GM19035 (cell line): ENCODE data around the gene MACO1.

Experiments
- ATAC-seq: cut with Tn5 transposase; IDR thresholded peaks from one replicate; pipeline ENCODE4 v1.9.1; 2021; ENCODE audit not compliant: unreplicated experiment

MACO1 gene

DNA sequence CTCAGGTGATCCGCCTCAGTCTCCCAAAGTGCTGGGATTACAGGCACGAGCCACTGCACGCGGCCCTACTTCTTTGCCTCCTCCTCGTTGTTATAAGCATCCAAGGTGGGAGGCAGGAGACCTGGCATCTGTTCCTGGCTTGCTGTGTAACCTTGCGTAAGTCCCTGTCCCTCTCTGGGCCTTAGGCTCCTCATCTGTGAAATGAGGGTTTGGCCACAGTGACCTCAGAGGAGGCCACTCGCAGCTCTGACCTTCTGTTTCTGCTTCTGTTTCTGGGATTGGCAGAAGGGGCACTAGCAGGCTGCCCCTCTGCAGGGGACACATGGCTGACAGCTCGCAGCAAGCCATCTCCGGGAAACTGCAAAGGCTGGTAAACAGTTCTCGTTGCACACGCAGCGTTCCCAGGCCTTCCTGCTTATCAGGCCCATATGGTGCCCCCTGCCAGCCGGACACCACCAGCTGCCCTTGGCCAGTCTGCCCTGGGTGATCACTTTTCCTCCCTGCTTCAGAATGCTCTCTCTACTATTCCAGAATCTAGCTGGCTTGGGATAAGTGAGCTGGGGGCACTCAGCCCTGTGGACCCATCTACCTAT lies 110.1 kb downstream of the MACO1 start:
- ATAC-seq, result no peak

DNA sequence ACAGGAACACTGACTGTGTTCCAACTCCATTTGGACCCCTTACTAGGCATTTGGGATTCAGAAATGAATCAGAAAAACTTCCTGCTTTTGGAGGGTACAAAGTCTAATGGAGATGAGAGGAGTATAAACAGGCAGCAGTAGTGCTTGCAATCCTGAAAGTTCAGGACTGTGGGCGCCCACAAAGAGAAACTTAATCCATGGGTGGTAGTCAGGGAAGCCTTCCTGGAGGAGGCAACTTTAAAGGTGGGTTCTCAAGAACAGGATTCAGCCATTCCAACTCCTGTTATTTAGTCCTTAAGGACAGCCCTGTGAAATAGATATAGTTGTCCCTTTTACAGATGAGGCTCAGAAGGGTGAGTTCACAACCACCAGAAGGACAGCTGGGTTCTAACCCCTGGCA lies 110.7 kb downstream of the MACO1 start:
- ATAC-seq, result no peak

DNA sequence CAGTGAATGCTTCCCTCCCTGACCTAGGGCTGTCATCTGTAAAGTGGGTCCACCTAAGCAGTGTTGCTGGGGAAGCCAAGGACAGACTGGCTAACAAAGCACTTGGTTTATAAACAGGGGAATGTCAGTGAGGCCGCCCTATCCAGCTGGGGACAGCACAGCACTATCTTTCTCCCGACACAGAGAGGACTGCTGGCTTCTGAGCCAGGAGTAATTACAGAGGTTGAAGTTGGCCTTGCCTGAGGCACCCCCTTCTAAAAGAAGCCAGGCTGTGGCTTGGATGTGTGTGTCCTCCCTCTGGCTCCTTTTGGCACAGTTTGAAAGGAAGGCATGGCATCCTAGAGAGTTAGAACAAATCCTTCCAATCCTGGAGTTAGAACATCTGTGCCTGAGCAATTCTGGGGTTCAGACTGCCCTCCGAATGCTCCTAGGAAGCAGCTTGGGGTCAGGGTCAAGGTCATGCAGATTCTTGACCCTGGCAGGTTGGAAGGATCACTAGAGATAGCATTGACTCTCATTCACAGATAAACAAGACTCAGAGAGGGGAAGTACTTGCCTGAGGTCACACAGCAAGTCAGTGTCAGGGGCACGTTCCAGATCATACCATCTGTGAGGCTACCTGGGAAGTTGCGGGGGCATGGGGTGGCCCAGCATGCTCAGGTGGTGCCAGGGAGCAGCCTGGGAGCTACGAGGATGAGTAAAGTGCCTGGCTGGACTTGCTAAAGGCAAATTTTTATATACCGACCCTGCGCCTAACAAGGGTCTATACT lies 111.4 kb downstream of the MACO1 start:
- no peak for ATAC-seq

DNA sequence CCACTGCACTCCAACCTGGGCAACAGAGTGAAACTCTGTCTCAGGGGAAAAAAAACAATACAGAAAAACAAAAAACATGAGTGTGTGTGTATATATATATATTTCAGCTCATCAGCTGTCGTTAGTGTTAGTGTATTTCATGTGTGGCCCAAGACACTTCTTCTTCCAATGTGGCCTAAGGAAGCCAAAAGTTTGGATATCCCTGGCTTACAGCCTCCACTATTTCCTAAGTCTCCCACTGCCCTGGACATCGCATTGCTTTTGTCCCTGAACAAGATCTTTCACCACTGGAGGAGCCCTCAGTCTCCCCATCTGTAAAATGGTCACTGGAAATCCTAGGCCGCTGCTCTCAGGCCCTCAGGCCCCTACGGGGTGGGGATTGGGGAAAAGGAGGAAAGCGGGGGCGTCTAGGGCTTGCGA lies 112.3 kb downstream of the MACO1 start:
- no peak for ATAC-seq

DNA sequence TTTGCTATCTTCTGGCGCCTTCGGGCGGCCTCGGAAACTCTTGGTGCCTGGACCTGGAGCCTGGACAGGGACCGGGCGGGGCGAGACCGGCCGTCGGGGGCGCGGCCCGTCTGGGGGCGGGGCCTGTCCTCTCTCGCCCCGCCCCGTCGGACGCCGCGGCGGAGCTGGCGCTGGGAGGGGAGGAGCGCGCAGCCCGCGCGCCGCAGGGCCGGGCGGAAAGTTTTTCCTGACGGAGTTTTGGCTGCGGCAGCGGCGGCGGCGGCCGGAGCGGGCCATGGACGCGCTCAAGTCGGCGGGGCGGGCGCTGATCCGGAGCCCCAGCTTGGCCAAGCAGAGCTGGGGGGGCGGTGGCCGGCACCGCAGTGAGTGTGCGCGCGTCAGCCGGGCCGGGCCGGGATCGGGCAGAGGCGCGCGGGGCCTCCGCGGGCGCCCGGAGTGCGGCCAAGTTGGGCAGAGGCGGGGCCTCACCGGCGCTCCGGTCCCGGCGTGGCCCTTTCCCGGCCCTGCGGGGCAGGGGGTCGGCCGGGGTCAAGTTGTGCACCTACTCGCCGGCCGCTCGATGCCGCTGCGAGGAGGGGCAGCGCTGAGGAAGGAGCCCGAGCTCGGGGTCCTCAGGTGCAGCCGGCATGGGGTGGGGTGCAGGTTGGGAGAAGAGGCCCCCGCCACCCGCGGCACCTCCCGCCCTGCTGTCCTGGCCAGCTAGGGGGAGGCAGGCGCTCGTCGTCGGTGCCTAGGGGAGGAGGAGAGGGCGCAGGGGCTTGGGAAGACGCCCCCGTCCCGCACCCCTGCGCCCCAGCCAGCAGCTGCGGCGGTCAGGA lies 112.9 kb downstream of the MACO1 start, which contains the start of gene LDLRAP1:
Gene LDLRAP1 (plus strand): TSS at position 182 of the 818 bp plus-strand sequence. CDS start 93 bp downstream, at position 275.
- ATAC-seq, result peak; percentile 86

DNA sequence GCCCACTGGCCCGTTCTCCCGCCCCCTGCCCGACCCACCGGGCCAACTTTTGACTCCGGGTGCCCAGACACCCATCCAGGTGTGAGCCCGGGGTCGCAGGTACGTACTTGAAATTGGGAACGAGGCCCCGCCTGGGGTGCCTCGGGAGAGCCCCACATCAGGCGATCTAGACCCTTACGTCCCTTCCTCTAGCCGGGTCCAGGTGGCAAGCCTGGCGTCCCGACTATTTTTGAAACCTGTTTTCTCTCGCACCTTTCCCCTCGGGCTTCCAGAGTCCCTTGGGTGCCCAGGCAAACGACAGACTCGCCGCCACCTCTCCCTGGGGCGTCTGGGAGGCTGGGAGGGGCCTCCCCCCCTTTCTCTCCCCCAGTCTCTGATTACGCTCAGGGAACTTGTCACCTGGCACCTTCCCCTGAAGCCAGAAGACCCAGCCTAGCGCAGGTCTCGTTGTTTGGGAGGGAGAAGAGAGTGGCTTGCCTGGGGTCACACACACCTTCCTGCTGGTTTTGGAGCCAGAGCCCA lies 113.6 kb downstream of the MACO1 start:
- ATAC-seq, result no peak

DNA sequence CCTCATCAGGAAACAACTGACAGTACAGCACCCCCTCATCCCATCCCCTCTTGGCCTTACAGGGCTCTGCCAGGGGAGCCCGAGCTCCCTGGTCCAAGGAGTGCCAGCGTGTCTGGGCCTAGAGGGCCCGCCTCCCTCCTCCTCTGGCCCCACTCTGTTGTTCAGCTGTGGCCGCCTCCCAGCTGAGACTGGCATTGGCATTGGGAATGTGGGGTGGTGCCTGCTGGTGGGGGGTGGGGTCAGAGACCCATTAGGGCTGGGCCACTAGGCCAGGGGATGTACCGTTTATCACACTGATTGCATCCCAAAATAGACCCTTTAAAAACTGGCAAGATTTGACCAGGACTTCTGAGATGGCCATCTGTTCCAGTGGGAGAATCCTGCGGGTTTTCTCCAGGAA lies 114.1 kb downstream of the MACO1 start:
- no peak for ATAC-seq

DNA sequence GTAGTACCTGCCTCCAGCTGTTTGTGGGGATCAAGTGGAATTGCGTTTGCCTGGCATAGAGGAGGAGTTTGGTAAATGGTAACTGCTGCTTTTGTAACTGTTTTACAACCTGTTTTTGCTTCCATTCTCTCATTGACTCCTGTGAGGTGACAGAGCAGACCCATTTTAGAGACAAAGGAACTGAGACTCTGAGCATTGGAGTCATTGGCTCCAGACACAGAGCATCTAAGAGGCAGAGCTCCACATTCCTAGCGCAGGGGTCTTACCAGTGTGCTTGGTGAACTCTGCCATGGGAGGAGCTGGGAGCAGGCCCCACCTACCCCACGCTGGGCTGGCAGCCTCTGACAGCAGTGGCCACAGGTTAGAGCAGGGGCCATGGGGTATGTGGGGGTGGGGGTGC lies 115.1 kb downstream of the MACO1 start:
- ATAC-seq, result no peak

DNA sequence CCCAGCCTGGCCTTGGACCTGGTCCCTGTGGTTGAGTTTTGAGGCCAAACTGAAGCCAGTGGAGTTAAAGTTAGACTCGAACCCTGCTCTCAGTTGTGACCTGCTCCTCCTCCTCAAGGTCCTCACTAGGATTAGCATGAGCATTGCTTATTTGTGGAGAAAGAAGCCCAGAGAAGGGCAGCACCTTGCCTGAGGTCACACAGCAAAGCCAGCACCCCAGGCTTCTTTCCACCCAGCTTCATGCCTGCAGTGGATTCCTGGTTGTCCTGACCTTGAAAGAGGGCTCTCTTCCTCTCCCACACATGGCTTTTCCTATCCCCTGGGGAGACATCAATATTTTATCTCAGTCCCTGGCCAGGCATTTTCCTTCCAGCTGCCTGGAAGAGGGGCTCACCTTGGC lies 115.5 kb downstream of the MACO1 start:
- ATAC-seq, result no peak

DNA sequence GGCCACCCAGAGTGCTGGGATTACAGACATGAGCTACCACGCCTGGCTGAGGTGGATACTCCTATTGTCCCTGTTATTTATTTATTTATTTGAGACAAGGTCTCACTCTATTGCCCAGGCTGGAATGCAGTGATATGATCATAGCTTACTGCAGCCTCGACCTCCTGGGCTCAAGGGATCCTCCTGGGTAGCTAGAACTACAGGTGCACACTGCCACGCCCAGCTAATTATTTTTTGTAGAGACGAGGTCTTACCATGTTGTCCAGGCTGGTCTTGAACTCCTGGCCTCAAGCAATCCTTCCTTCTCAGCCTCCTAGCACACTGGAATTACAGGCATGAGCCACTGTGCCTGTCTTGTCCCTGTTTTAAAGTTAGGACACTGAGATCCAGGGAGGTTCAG lies 117.9 kb downstream of the MACO1 start:
- no peak for ATAC-seq

DNA sequence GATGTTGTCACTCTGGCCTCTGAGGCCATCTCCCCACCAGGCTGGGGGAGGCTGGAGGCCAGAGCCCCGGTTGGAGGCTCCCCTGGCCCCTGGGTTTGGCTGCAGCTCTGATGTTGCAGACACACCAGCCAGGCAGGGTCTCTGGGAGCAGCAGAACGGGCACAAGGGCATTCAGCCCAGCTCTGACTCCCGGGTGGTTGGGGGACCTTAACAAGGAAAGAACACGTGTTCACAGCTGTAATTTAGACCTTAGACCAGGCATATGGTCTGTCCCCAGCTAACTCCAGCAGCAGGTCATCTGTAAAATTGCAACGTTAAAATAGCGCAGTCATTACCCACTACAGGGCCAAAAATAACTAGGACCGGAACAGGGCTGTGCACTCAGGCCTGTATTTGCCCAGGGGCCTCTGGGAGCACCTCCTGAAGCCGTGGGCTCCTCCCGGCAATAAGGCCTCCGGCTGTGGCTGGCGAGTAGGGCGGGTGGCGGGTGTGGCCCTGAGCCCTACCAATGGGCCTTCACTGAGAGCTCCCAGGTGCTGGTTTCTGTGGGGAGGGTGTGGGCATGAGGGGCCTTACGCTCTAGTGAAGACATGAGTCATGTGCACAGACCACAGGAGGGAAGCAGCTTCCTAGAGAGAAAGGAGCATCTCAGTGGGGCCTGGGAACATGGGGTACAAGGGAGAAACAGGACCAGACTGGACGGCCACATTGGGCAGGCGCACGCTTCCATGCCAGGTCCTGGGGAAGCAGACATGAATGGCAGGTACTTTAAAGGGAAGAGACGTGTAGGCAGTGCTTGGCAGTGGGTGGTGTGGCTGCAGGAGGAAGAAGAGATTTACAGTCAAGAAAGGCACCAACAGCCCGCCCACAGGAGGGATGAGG lies 118.8 kb downstream of the MACO1 start:
- ATAC-seq, result peak; percentile 88
